Measurements from ENCODE around the gene ACTL6B. TPM values are rescaled to one million over a fixed set of nuclear protein-coding genes. Genes with fewer than 3 reads are reported as not detected.

ACTL6B gene
- total and polyA plus RNA-seq, 9 of the 15 experiments (the other 6 are each of a cell fraction or from before 2014, with no cell fraction given) = not detected

GRCh38 chr7:100655908-100656674 is at the start of gene ACTL6B (continued):
- TF ChIP-seq THAP12 (CRISPR knock-in tag; IDR thresholded peaks at IDR 0.05) (no peak), MXI1 (IDR thresholded peaks at IDR 0.05; ENCODE audit: low read depth, low read length) (0 out of 2 replicates have a peak, but pooled peaks have one; percentile 40), AFF4 (CRISPR knock-in tag; IDR thresholded peaks at IDR 0.05) (peak; percentile 87), ZNF79 (CRISPR knock-in tag; IDR thresholded peaks at IDR 0.05; ENCODE audit: low read depth) (no peak), ZNF347 (CRISPR knock-in tag; IDR thresholded peaks at IDR 0.05; ENCODE audit: low read depth) (no peak), SAFB2 (IDR thresholded peaks at IDR 0.05; ENCODE audit: borderline replicate concordance, low read depth, low read length, severe bottlenecking) (no peak), CXXC5 (CRISPR knock-in tag; IDR thresholded peaks at IDR 0.05) (peak; percentile 83), ZNF436 (CRISPR knock-in tag; IDR thresholded peaks at IDR 0.05) (no peak), ZNF639 (CRISPR knock-in tag; conservative IDR thresholded peaks at IDR 0.05 in 1 of 2, IDR thresholded peaks at IDR 0.05 in 1 of 2) (0 out of 4 replicates have a peak, but pooled peaks have one; percentile 10 to 32), ZNF785 (CRISPR knock-in tag; IDR thresholded peaks at IDR 0.05) (no peak), ADNP (tag; IDR thresholded peaks at IDR 0.05) (no peak), PRMT5 (CRISPR knock-in tag; IDR thresholded peaks at IDR 0.05) (peak; percentile 97), ZBTB1 (CRISPR knock-in tag; IDR thresholded peaks at IDR 0.05; ENCODE audit: borderline replicate concordance, low read depth) (peak; percentile 76; the same call in 1 of the 2 replicates), ZNF224 (CRISPR knock-in tag; IDR thresholded peaks at IDR 0.05) (peak; percentile 92; the same call in 1 of the 2 replicates), SMAD3 (CRISPR knock-in tag; conservative IDR thresholded peaks at IDR 0.05) (no peak)

All from K562 (cell line).